ENCODE data around the gene IFT122. TPM values are rescaled to one million over a fixed set of nuclear protein-coding genes. Genes with fewer than 3 reads are reported as not detected.

Gene IFT122
- total RNA-seq, 4 donors from 2014 or later = 9.5 to 47.6 (median 24.5) TPM

DNA sequence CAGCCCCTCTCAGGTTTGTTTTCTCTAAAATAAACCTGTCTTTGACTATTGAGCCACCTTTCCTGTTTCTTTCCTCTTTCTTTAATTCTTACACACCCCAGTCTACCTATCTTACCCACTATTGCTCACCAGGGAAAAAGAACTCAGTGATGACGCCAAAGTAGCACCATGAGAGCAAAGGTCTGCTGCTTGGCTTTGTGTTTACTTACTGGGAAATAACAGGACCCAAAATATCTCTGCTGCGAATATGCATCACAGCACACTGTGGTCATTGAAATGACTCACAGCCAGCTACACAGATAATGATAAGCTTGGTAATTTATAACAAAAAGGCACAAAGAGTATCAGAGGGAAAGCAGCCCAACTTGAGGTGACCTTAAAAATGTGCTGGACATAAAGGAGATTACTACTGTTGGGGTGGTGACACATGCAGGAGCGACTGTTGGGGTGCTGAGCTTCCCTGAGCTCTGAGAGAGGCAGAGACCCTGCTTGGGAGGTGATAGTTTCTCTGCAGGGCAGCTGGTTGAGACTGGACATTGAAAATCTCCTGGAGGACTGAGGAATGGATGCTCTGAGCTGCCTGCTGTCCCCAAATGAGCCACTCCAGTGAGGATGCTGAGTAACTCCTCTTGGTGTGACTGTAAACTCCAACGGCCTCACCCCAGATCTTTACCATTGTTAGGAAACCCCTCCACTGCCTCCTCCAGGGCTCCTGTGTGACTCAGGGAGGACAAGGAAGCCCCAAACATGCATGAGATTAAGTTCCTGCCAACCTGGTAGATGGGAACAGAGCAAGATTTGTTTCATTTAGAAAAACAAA is 26.1 kb upstream of the IFT122 start:
- Histone ChIP-seq H3K36me3 (no peaks in the 10 kb centered on the region), H3K9me3 (no peaks in the 10 kb centered on the region), H3K4me3 (no peak overlapping the region), H3K27ac (no peak overlapping the region), H3K27me3 (no peaks in the 10 kb centered on the region), H3K4me1 (no peaks in the 10 kb centered on the region)
- peak in 1 of 2 donors; percentile 24 for DNase-seq (ENCODE audit: low spot score in 2 of 2)
- WGBS = 72% methylated on average over 4 of the region's 4 CpGs
- TF ChIP-seq EP300 (IDR thresholded peaks at IDR 0.05) = no peak
- no peak for TF ChIP-seq POLR2AphosphoS5 (IDR thresholded peaks at IDR 0.05)
- TF ChIP-seq, protein P1, sequence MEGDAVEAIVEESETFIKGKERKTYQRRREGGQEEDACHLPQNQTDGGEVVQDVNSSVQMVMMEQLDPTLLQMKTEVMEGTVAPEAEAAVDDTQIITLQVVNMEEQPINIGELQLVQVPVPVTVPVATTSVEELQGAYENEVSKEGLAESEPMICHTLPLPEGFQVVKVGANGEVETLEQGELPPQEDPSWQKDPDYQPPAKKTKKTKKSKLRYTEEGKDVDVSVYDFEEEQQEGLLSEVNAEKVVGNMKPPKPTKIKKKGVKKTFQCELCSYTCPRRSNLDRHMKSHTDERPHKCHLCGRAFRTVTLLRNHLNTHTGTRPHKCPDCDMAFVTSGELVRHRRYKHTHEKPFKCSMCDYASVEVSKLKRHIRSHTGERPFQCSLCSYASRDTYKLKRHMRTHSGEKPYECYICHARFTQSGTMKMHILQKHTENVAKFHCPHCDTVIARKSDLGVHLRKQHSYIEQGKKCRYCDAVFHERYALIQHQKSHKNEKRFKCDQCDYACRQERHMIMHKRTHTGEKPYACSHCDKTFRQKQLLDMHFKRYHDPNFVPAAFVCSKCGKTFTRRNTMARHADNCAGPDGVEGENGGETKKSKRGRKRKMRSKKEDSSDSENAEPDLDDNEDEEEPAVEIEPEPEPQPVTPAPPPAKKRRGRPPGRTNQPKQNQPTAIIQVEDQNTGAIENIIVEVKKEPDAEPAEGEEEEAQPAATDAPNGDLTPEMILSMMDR (IDR thresholded peaks at IDR 0.05) = no peak
- TF ChIP-seq POLR2A (IDR thresholded peaks at IDR 0.05) = no peak

DNA sequence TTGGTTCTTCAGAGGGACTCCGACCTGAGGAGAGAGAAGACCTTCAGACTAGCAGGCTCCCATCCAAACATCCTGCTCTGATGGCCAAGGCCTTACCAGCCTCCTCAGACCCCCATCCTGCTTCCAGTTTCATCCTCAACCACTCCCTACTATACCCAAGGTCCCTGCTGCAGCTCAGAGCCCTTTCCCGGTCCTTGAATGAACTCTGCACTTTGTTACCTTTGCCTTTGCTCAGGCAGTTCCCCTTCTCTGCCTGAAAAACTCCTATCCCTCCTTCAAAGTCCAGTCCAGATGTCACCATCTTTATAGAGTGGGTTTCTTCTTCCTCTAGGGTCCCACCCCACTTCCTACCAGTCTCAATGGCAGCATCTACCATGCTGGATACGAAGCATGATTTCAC is 24.6 kb upstream of the IFT122 start:
- Histone ChIP-seq H3K36me3 (no peaks in the 10 kb centered on the region), H3K27me3 (no peaks in the 10 kb centered on the region), H3K27ac (no peak overlapping the region), H3K4me1 (no peaks in the 10 kb centered on the region), H3K4me3 (no peak overlapping the region), H3K9me3 (no peaks in the 10 kb centered on the region)
- 33% methylated on average over 3 of the region's 3 CpGs for WGBS
- DNase-seq (ENCODE audit: low spot score in 2 of 2) = no peak
- TF ChIP-seq POLR2A (IDR thresholded peaks at IDR 0.05) (no peak), EP300 (IDR thresholded peaks at IDR 0.05) (no peak), POLR2AphosphoS5 (IDR thresholded peaks at IDR 0.05) (no peak)
- TF ChIP-seq, protein P1 (IDR thresholded peaks at IDR 0.05) = no peak

DNA sequence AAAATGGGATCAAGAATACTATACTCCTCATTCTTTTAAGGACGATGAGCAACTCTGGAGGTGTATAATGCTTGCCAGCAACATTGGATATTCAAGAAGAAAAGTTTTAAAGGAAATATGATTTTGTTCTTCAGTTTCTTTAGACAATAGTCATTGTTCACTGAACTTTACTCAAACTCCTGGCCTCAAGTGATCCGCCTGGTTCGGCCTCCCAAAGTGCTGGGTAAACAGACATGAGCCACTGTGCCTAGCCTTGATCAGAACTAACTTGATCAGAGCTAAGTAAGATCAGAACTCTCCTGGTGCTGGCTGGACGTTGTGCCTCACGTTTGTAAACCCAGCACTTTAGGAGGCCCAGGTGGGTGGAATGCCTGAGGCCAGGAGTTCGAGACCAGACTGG is 24.2 kb upstream of the IFT122 start:
- Histone ChIP-seq H3K36me3 (no peaks in the 10 kb centered on the region), H3K4me1 (no peaks in the 10 kb centered on the region), H3K4me3 (no peak overlapping the region), H3K9me3 (no peaks in the 10 kb centered on the region), H3K27ac (no peak overlapping the region), H3K27me3 (no peaks in the 10 kb centered on the region)
- TF ChIP-seq, protein P1 (IDR thresholded peaks at IDR 0.05) = no peak
- TF ChIP-seq POLR2AphosphoS5 (IDR thresholded peaks at IDR 0.05) (no peak), EP300 (IDR thresholded peaks at IDR 0.05) (no peak), POLR2A (IDR thresholded peaks at IDR 0.05) (no peak)
- WGBS = 89% methylated on average over 6 of the region's 6 CpGs
- DNase-seq (ENCODE audit: low spot score in 2 of 2) = peak in 1 of 2 donors; percentile 24

DNA sequence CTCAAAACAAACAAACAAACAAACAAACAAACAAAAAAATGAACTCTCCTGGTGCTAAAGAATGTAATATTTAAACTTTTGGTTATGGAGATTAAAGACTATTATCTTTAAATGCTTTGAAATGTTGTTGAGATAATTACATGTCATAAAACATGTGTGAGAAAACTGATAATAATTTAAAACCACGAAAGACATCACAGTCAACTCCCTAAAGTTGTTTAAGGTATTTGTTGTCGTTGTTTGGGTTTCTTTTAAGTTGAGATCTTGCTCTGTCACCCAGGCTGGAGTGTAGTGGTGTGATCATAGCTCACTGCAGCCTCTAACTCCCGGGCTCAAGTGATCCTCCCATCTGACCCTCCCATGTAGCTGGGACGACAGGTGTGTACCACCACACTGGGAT is 23.6 kb upstream of the IFT122 start:
- 61% methylated on average over 4 of the region's 4 CpGs for WGBS
- DNase-seq (ENCODE audit: low spot score in 2 of 2) = no peak
- no peak overlapping the region for H3K27ac ChIP-seq
- H3K36me3 ChIP-seq = no peaks in the 10 kb centered on the region
- no peak overlapping the region for H3K4me3 ChIP-seq
- TF ChIP-seq POLR2A (IDR thresholded peaks at IDR 0.05) (no peak), POLR2AphosphoS5 (IDR thresholded peaks at IDR 0.05) (no peak), EP300 (IDR thresholded peaks at IDR 0.05) (no peak)
- TF ChIP-seq, protein P1 (IDR thresholded peaks at IDR 0.05) = no peak
- no peaks in the 10 kb centered on the region for H3K9me3 ChIP-seq
- H3K4me1 ChIP-seq = no peaks in the 10 kb centered on the region
- H3K27me3 ChIP-seq = no peaks in the 10 kb centered on the region

DNA sequence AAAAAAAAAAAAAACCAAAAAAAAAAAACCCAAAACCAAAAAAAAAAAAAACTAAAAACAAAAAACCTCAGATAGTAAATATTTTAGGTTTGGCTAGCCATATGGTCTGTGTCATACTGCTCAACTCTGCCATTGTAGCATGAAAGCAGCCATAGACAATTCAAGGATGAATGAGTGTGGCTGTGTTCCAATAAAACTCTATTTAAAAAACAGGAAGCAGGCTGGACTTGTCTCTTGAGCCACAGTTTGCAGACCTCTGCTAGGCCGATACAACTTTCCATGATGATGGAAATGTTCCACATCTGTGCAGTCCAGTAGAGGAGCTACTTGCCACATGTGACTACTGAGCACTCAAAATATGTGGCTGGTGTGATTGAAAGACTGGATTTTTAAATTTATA is 22.7 kb upstream of the IFT122 start:
- Histone ChIP-seq H3K9me3 (no peaks in the 10 kb centered on the region), H3K27ac (no peak overlapping the region), H3K36me3 (no peaks in the 10 kb centered on the region), H3K4me3 (no peak overlapping the region), H3K4me1 (no peaks in the 10 kb centered on the region), H3K27me3 (no peaks in the 10 kb centered on the region)
- DNase-seq (ENCODE audit: low spot score in 2 of 2) = no peak
- 80% methylated on average over 1 of the region's 1 CpG for WGBS
- TF ChIP-seq EP300 (IDR thresholded peaks at IDR 0.05) (no peak), POLR2A (IDR thresholded peaks at IDR 0.05) (no peak)
- TF ChIP-seq, protein P1 (IDR thresholded peaks at IDR 0.05) = no peak
